ENCODE data around the gene C2CD2. TPM values are rescaled to one million over a fixed set of nuclear protein-coding genes. Genes with fewer than 3 reads are reported as not detected.

The C2CD2 gene
- total RNA-seq, 1 donor from 2014 or later, result 20.5 TPM

DNA sequence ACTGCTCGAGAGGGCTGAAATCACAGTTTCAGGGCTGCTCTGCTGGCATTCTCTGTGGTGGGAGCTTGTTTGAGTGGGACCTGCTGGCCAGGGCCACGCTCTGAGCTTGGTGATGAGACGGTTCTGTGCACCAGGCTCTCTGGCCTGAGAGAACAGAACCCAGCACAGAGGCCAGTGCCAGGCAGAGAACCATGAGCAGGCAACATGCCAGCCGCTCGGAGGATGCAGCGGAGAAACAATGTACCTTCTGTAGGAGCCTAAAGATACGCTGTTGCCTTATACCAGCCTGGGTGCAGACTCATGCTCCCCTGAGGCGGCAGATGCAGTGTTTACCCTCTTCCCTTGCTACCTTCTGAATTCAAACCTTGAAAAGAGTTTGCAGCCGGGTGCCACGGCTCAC is 10.0 kb downstream of the C2CD2 start:
- H3K27me3 Mint-ChIP-seq, result no peaks in the 10 kb centered on the region

DNA sequence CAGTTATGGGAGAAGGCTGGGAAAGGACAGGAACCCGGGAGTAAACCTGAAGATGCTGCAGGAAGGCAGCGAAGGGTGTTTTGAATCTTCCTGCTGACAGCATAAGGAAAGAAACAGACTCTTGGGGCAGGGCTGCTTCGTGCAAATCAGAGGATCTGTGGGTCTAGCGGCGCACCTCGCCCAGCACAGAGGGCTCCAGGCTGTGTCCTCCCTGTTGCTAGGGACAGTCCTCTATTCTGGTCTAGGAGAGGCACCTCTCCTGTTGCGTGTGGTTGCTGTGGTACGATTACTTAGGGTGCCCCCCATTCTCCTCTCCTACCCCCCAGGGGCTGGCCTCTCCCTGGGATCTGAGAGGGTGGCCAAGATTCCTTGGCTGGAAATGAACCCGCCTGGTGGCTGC is 11.4 kb downstream of the C2CD2 start:
- no peak for DNase-seq (ENCODE audit: extremely low spot score, unreplicated experiment)
- TF ChIP-seq, protein P1, sequence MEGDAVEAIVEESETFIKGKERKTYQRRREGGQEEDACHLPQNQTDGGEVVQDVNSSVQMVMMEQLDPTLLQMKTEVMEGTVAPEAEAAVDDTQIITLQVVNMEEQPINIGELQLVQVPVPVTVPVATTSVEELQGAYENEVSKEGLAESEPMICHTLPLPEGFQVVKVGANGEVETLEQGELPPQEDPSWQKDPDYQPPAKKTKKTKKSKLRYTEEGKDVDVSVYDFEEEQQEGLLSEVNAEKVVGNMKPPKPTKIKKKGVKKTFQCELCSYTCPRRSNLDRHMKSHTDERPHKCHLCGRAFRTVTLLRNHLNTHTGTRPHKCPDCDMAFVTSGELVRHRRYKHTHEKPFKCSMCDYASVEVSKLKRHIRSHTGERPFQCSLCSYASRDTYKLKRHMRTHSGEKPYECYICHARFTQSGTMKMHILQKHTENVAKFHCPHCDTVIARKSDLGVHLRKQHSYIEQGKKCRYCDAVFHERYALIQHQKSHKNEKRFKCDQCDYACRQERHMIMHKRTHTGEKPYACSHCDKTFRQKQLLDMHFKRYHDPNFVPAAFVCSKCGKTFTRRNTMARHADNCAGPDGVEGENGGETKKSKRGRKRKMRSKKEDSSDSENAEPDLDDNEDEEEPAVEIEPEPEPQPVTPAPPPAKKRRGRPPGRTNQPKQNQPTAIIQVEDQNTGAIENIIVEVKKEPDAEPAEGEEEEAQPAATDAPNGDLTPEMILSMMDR (conservative IDR thresholded peaks at IDR 0.05), result no peak
- H3K27ac Mint-ChIP-seq, result no peak overlapping the region

More for the DNA sequence above, 10.0 kb downstream of the C2CD2 start:
- Mint-ChIP-seq H3K27ac (no peak overlapping the region), H3K4me3 (no peak overlapping the region), H3K4me1 (ENCODE audit: unreplicated experiment) (no peaks in the 10 kb centered on the region), H3K9me3 (no peaks in the 10 kb centered on the region), H3K36me3 (peaks cover 8% of the 10 kb centered on the region)
- no peak for DNase-seq (ENCODE audit: extremely low spot score, unreplicated experiment)
- TF ChIP-seq, protein P1 (conservative IDR thresholded peaks at IDR 0.05), result no peak

DNA sequence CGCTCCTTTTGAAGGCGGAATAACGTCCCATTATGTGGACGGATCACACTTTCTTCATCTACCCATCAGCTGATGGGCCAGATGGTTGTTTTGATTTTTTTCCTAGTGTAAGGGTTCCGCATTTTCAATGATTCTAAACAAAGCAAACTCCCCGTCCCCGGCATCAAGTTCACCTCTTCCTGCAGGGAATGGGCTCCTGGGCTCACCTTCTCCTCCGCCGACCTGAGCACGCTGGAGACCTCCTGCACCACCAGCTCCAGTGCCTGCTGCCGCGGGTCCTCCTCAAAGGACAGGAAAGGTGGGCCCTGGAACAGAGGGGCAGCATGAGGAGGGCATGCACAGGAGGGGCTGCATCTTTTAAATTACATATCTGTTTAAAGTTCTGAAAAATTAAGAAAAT is 11.9 kb downstream of the C2CD2 start:
- TF ChIP-seq, protein P1 (conservative IDR thresholded peaks at IDR 0.05), result no peak
- Mint-ChIP-seq H3K4me1 (ENCODE audit: unreplicated experiment) (no peaks in the 10 kb centered on the region), H3K9me3 (no peaks in the 10 kb centered on the region), H3K27me3 (no peaks in the 10 kb centered on the region), H3K36me3 (peaks cover 8% of the 10 kb centered on the region), H3K27ac (no peak overlapping the region), H3K4me3 (no peak overlapping the region)
- no peak for DNase-seq (ENCODE audit: extremely low spot score, unreplicated experiment)

More for the DNA sequence above, 11.4 kb downstream of the C2CD2 start:
- Mint-ChIP-seq H3K27me3 (no peaks in the 10 kb centered on the region), H3K9me3 (no peaks in the 10 kb centered on the region), H3K4me1 (ENCODE audit: unreplicated experiment) (no peaks in the 10 kb centered on the region), H3K4me3 (no peak overlapping the region), H3K36me3 (peaks cover 8% of the 10 kb centered on the region)

DNA sequence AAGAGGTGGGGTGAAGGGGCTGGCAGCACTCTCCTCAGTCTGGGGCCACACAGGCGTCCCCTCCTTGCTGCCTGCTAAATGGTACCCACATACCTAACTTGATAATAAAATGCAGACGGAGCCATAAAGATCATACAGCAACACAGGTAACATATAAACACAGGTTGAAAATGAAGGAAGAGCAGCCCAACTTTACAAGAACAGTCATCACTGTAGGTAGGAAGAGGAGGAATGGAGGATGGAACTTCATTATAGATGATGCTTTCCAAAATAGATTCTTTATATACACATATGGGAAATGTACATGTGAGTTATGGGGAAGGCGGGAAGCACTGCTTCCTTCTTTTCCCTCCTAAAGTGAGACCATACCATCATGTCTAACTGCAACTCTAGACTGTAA is 13.4 kb downstream of the C2CD2 start:
- no peaks in the 10 kb centered on the region for H3K27me3 Mint-ChIP-seq
- no peak for DNase-seq (ENCODE audit: extremely low spot score, unreplicated experiment)
- H3K4me3 Mint-ChIP-seq, result no peak overlapping the region
- H3K27ac Mint-ChIP-seq, result no peak overlapping the region
- H3K36me3 Mint-ChIP-seq, result peaks cover 8% of the 10 kb centered on the region
- no peaks in the 10 kb centered on the region for H3K9me3 Mint-ChIP-seq
- H3K4me1 Mint-ChIP-seq (ENCODE audit: unreplicated experiment), result no peaks in the 10 kb centered on the region
- TF ChIP-seq, protein P1 (conservative IDR thresholded peaks at IDR 0.05), result no peak

DNA sequence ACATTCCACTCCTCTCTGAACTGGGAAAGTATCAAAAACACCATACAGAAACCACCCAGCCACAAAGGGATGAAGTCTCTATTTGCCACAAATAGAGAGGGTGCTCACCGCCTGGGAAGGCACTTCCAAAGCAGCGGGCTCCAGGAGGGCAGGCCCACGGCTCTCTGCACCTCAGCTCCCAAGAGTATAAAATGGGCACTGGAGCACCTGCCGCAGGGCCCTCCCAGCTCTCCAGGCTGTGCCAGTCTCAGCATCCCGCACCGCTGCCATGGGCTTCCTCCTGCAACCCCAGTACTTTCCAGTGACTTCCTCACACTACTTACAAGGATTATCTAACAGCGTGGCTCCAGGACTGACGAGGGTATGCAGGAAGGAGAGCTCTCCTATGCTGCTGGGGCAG is 14.4 kb downstream of the C2CD2 start:
- Mint-ChIP-seq H3K4me1 (ENCODE audit: unreplicated experiment) (peaks cover 1% of the 10 kb centered on the region), H3K9me3 (no peaks in the 10 kb centered on the region)

More for the DNA sequence above, 14.4 kb downstream of the C2CD2 start:
- H3K36me3 Mint-ChIP-seq, result peaks cover 4% of the 10 kb centered on the region
- no peak overlapping the region for H3K27ac Mint-ChIP-seq
- DNase-seq (ENCODE audit: extremely low spot score, unreplicated experiment), result no peak
- TF ChIP-seq, protein P1 (conservative IDR thresholded peaks at IDR 0.05), result no peak
- no peak overlapping the region for H3K4me3 Mint-ChIP-seq
- no peaks in the 10 kb centered on the region for H3K27me3 Mint-ChIP-seq

Measured in type B pancreatic cell (in vitro differentiated cells).